GM19023 (cell line): ENCODE data around the gene TEAD4.

Experiments used
- ATAC-seq: cut with Tn5 transposase; IDR thresholded peaks from one replicate; pipeline ENCODE4 v1.9.1; 2021; ENCODE audit warnings: mild to moderate bottlenecking, moderate library complexity; ENCODE audit not compliant: unreplicated experiment

Gene TEAD4

DNA sequence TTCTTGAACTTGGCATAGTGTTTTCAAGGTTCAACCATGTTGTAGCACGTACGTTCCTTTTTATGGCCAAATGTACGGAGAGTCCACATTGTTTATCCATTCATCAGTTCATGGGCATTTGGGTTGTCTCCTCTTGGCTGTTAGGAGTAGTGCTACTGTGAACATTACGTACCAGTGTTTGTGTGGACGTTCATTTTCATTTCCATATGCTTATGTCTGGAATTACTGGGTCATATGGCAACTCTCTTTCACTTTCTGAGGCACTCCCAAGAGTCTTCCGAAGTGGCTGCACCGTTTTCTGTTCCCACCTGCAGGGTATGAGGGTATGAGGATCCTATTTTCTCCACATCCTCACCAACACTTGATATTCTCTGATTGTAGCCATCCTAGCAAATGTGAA, 68.9 kb downstream of the TEAD4 start:
- no peak for ATAC-seq

DNA sequence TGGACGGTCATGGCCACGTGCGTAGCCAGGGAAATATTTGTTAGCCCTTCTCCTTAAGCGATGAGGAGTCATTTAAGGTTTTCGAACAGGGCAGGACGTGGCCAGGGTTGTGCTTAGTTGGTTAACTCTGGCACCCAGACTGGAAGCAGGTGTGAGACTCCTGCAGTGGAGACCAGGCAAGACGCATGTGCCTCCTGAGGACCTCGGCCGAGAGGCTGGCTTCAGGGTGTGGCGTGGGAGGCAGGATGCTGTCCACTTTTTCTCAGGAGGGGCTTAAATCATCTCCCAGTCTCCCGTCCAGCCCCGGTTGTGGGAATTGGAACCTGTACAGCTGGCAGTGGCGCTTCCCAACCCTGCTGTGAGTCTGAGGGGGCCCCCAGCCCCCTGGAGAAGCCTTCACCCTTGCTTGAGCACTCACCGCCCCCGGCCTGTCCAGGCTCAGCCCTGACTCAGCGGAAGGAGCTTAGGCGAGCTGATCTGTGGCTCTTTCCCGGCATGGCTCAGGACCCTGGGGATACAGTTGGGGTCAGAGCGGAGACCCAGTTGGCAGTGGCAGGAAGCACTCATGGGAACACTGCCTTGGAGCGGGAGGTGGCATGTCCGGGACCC, 71.7 kb downstream of the TEAD4 start:
- ATAC-seq, result no peak

GRCh38 chr12:3032161-3032560, 73.0 kb downstream of the TEAD4 start:
- ATAC-seq, result no peak

GRCh38 chr12:3032770-3033538, 73.8 kb downstream of the TEAD4 start:
- no peak for ATAC-seq

DNA sequence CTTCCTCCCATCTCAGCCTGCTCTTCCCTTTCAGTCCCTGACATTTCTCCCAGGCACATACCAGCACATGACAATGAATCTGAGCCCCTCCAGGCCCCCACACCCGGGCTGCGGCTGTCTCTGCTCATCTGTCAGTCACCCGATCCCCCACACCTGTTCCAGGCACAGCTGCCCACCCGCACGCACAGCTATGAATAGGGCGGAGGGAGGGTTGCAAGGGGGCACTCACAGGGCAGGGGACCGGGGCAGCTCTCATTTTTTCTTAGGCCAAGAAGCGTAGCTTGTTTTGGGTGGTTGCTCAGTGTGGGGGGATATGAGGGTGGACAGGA, 74.3 kb downstream of the TEAD4 start:
- ATAC-seq, result no peak

DNA sequence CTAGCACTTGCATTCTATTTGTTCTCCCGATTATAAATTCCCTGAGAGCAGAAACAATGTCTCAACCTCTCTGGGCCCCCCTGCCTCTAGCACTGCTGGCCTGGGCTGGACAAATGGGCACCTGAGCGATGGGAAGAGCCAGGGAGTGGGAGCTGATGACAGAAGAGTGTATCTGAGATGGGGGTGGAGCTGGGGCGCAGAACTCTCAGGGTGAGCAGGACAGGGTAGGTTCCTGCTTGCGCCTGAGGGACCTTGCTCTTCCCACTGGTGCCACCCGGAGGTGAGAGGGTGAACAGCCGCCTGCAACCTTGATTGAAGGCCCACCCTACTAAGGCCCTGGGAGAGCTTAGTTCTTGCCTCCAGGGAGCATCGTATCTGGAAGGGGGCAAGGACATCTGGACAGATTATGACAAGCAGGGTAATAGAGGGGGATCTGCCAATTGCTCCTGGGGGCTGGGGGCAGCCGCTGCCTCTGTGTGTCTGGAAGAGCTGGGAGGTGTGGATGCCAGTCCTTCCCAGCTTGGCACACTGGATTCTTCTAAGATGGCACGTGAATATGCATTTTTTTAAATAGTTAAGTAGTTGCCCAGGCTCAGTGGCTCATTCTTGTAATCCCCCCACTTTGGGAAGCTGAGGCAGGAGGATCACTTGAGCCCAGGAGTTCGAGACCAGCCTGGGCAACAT, 75.0 kb downstream of the TEAD4 start:
- ATAC-seq, result peak; percentile 57

DNA sequence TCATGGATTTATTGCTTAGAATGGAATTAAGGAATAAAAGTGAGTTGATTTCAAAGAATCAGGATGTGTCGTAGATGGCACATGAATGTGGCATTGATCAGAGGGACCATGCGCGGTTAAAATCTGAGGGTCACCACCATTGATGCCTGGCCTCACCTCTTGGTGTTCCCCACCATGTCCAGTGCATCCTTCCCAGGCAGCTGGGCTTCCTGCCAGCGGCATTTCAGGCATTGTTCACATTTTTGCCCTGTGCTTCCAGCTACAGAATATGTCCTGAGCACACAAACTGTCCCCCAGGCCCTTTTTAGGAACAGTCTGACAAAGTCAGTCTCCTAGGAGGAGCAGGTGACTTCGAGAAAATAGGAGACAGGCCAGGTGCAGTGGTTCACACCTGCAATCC, 76.0 kb downstream of the TEAD4 start:
- ATAC-seq, result no peak

DNA sequence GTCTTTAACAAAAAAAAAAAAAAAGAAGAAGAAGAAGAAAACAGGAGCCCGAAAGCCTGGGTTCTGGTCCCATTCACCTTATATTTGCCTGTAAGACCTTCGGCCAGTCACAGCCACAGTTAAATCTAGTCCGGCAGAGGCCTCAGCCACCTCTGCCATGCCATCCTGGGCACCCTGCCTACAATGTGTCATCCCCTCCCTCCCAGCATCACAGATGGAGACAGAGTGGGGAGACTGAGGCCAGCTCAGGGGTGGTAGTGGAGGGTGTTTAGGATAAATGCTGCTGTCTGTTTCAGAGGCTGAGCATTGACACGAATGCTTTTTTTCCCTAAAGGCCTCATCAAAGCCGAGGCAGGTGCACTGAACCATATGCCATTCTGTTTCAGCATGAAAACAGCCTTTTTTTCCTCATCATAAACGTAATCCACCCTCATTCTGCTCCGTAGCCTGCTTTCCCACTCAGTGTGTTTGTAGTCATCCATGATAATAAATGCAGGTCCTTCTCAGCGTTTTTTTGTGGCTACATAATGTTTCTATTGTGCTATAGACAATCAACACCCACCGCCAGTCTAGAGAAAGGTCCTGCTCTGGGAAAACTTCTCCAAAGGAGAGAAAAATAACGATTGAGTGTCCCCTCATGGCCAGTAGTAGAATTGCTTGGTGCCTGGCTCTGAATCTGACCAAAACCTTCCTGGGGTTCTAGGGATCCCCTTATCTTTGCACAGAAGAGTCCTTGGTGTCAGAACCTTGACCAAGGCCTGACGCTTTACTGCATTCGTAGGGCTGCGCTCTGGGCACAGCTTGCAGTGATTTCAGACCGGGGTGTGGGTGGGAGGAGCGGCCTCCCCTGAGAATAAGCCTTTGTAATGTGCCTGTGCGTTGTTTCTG, 76.9 kb downstream of the TEAD4 start:
- no peak for ATAC-seq

DNA sequence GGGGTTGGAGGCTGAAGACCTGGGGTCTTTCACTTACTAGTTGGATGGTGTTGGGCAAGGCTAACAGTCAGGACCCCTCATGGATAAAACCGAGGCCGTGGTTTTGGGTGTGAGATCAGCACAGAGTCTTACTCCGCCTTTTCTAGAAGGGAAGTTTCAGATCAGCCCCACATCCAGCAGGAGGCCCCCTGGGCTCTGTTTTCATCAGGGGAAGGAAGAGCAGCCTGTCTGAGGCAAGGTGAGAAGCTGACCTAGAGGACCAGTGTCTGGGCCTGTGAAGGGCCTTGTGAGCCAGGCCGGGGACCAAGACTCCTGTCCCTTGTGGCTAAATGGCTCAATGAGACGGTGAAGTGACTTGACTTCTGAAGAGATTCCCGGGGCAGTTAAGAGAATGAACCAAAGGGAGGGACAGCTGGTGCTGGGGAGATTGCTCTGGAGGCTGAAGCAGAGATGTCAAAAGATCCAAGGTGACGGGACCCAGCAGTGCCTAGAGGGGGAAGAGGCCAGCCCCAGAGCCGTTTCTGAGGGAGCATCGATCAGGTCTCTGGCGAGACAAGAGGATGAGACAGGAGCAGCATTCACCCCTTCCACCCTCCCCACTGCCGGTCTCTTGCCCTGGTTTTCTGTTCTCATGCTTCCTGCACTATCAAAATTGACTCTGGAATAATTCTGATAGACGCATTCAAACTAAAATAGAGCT, 77.9 kb downstream of the TEAD4 start:
- no peak for ATAC-seq

DNA sequence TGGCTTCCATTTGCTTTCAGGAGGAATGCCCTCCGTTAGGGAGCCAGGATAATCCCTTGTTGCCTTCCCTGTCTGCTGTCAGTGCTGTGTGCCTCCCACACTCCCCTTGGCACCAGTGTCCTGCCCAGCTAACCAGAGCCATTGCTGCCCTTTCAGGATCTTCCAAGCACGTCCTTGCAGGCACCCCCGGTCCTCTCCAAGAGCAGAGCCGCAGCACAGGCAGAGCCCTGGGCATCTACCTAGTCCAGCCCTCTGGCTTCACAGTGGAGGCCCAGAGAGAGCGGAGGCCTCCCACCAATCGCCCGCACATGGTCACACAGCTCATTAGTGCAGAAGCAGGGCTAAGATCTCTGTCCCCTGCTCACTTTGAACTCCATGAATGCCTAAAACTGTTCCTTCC, 79.0 kb downstream of the TEAD4 start:
- no peak for ATAC-seq

DNA sequence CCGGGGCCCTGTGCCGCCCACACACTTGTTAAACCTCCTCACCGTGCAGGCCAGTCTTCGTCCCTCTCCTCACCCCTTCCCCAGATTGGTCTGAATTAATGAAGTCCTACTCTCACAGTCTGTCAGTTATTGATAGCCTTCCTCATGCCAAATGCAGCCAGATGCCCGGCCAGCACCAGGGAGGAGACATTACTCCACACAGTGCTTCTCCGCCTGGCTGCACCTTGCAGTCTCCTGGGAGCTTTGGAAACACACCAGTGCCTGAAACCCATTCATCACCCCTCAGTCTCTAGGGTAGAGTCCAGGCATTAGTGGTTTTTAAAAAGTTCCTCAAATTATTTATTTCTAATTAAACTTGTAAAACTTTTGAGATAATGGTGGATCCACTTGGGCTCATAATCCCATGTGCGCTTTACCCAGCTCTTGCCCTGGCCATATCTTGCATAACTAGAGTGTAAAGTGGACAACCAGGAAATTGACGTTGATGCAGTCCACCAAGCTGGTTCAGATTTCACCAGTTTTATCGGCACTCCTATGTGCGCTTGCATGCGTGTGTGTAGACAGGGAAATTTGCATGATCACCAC, 79.8 kb downstream of the TEAD4 start:
- no peak for ATAC-seq

GRCh38 chr12:3040026-3040656, 80.9 kb downstream of the TEAD4 start:
- no peak for ATAC-seq

DNA sequence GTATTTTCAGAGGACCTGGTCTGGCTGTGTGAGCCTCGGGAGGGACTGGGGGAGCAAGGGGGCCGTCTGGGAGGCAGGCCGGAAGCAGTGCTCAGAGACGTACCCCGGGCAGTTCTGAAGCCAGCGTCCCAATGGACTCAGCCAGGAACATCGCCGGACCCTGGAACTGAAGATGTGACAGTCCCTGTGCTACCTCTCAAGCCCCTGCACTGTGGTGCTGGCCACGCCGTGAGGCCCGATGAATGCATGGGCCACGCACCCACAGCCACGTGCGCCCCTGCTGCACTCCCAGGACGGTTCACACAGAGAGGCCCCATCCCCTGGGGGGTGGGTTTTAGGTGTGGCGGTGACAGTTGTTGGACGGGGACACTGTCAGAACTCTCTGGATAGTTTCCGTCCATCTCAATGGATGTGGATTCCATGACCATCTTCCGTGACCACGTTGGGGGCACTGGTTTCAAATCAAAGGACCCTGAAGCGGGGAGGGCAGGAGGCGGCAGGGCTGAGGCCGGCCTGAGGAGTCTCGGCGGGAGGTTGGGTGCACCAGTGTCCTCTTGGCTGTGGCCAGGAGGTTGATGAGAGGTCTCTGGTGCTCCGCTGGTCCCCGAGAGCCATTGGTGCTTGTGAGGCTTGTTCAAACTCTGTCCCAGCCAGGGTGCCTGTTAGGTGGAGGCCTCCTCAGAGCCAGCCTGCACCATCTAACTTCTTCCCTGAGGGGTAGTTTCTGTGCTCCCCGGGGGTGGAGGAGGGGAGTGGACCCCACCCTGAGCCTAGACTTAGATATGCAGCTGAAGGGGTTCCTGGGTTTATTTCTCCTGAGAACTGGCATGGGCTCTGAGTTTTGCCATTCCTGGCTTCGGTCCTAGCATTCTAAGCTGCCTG, 81.7 kb downstream of the TEAD4 start:
- ATAC-seq, result no peak

GRCh38 chr12:3041558-3042164, 82.5 kb downstream of the TEAD4 start:
- peak; percentile 69 for ATAC-seq

DNA sequence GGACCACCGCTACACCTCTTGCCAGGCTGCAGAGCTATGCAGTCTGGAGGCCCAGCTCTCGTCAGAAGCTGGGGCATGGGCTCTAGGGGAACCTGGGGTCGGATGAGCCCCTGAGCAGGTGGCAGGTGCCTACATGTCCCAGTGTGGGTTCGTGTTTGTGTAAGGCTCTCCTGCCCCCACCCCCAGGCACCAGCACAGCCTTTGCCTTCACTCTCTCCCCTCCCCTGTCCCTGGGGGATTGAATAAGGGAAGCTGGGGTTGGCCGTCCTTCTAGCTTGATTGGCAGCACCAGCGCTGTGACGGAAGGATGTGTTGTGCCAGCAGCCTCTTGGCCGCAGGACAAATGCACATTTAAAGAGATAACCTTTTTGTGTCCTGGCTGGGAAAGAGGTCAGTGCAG, 83.2 kb downstream of the TEAD4 start:
- no peak for ATAC-seq

DNA sequence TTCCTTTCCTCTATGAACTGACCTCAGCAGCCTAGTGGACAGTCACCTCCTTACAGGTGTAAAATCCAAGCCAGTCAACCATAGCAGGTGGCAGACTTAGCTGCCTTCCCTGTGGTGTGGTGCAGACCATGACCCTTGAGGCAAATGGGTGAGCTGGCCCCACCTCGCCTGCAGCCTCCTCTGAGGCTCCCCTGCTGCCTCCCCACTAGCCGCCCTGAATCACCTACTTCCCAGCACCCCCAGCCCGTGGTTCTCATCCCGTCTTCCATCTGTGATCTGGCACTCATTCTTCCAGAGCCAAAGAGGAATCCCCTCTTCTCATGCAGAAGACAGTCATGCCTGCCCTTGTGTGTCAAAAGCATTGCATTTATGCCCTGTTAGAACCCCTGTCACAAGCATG, 83.6 kb downstream of the TEAD4 start:
- ATAC-seq, result no peak

GRCh38 chr12:3043406-3043805, 84.2 kb downstream of the TEAD4 start:
- no peak for ATAC-seq

DNA sequence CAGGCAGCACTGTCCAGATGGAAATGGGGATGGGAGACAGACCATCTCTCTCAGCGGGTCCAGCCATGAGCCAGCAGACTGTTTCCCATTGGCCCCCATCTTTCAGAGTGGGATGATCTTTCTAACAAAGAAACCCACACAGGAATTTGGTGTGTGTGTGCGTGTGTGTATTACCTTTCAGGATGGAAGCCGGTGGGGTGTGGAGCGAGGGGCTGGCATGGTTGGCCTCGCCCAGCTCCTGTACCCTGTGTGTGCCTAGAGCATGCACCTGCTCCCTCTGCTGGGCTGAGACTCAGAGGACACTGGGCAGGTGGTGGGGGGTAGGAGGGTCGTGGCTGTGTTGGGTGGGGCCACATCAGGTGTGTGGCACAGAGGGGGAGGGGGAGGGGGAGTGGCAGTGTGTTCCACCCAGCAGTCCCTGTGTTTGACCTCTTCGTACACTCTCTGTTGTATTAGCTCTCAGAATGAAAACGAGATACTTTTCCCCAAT, 85.0 kb downstream of the TEAD4 start:
- no peak for ATAC-seq
